GM18526 (cell line): ENCODE results near the gene USB1.

Experiments
- POLR2A ChIP-seq: IDR thresholded peaks from 3 replicates; pipeline ENCODE4 v1.6.1; 2011; ENCODE audit not compliant: insufficient read length; ENCODE audit errors: extremely low read depth

USB1 gene

GRCh38 chr16:58054289-58054688 is 53.1 kb downstream of the USB1 start:
- TF ChIP-seq POLR2A, result no peak

GRCh38 chr16:58056580-58056979 is 55.4 kb downstream of the USB1 start:
- no peak for TF ChIP-seq POLR2A

- no peak for TF ChIP-seq POLR2A
These were observed 55.9 kb downstream of the USB1 start for GRCh38 chr16:58057121-58057520.

- no peak for TF ChIP-seq POLR2A
These were observed 56.6 kb downstream of the USB1 start for GRCh38 chr16:58057784-58058183.

- TF ChIP-seq POLR2A, result no peak
These were observed 61.6 kb downstream of the USB1 start for GRCh38 chr16:58062821-58063220.

- TF ChIP-seq POLR2A, result no peak
These were observed 62.3 kb downstream of the USB1 start for GRCh38 chr16:58063377-58064076.

GRCh38 chr16:58070585-58070984 is 69.4 kb downstream of the USB1 start:
- no peak for TF ChIP-seq POLR2A
